Esophagus squamous epithelium (tissue), 5 donors: ENCODE data around the gene POU6F1. TPM values are rescaled to one million over a fixed set of nuclear protein-coding genes. Genes with fewer than 3 reads are reported as not detected.

Experiments used
- DNase-seq: peaks from one replicate; lab custom pipeline; 2025; lab: John Stamatoyannopoulos, UW
- H3K27ac ChIP-seq, 4 donors: fragments of 200-600 bp; sonication (generic); one replicate each; pipeline ENCODE4 v1.5.1; 2016 to 2019; ENCODE audit warnings: mild to moderate bottlenecking in 1 of 4
- H3K27me3 ChIP-seq, 4 donors: fragments of 200-600 bp; sonication (generic); 1 replicate in 3 of 4; 2 replicates in 1 of 4; pipeline versions ENCODE4 v1.5.1 to v1.6.0; 2017 to 2021; ENCODE audit warnings: antibody characterized with exemption in 1 of 4
- H3K36me3 ChIP-seq, 3 donors: fragments of 200-600 bp; sonication (generic); one replicate each; pipeline ENCODE4 v1.5.1; 2016 to 2019
- H3K4me1 ChIP-seq, 3 donors: fragments of 200-600 bp; sonication (generic); one replicate each; pipeline ENCODE4 v1.5.1; 2017 to 2019
- H3K4me3 ChIP-seq, 4 donors: fragments of 200-600 bp; sonication (generic); 1 replicate in 3 of 4; 2 replicates in 1 of 4; pipeline ENCODE4 v1.5.1; 2016 to 2019; ENCODE audit warnings: mild to moderate bottlenecking in 2 of 4, moderate library complexity in 1 of 4
- H3K9me3 ChIP-seq, 3 donors: fragments of 200-600 bp; sonication (generic); one replicate each; pipeline ENCODE4 v1.5.1; 2016 to 2019
- POLR2A ChIP-seq, 4 donors: fragments of 450-650 bp; IDR thresholded peaks; one replicate each; pipeline ENCODE4 v1.6.1; 2017; ENCODE audit warnings: antibody characterized with exemption in 4 of 4, mild to moderate bottlenecking in 4 of 4, moderate library complexity in 3 of 4
- WGBS, 2 donors: methylation state at CpG; one replicate each; pipeline ENCODE4 v1.1.5; 2018; 5-methylcytosine and 5-hydroxymethylcytosine counted together
- intact Hi-C: fragments of 100-400 bp; cut with DNase I; formaldehyde crosslinking; loops from one replicate; pipeline ENCODE4 v1.15.0; 2022
- small RNA-seq, 4 donors: library from RNA; depleted of rRNA; stranded (forward); fragments of <200 nt; gene quantifications; one replicate each; pipeline ENCODE3, GENCODE V24; 2016
- total RNA-seq, 4 donors: library from RNA; depleted of rRNA; stranded (reverse); fragments of >200 nt; gene quantifications; one replicate each; pipeline ENCODE4 v1.1.0, GENCODE V29; 2016
- TF ChIP-seq, protein P1 (sequence below), 6 experiments: fragments of 450-650 bp in 4 of 6; fragments of 200-600 bp in 2 of 6; sonication (generic) in 2 of 6; IDR thresholded peaks; one replicate each; pipeline ENCODE4 v1.5.1; 2016 to 2019; ENCODE audit warnings: antibody characterized with exemption in 6 of 6, mild to moderate bottlenecking in 4 of 6, moderate library complexity in 4 of 6
- donor health status: DM: yes; HTN: yes; CAD: no.

Gene POU6F1
- total RNA-seq, 4 donors from 2014 or later, result 0.42 to 5.9 (median 1.7) TPM

DNA sequence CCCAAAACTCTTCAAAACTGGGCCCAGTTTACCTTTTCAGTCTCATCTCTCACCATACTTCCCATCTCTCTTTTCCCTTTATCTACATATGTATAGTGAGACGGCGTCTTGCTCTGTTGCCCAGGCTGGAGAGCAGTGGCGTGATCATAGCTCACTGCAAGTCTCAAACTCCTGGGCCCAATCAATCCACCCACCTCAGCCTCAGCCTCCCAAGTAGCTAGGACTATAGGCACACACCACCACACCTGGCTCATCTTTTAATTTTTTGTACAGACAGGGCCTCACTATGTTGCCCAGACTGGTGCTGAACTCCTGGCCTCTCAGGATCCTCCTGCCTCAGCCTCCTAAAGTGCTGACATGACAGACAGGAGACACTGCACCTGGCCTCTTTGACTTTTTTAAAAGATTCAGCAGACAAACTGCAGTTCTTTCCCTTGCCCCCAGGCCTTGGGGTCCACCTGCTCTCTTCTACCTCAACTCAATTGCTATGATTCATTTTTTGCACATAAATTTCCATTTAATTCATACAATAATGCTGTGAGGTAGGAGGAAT is 78.5 kb downstream of the POU6F1 start:
- H3K4me3 ChIP-seq, result no peak overlapping the region
- H3K36me3 ChIP-seq, result peaks cover 0 to 31% (median 0%) of the 10 kb centered on the region in 3 donors
- TF ChIP-seq POLR2A (IDR thresholded peaks at IDR 0.05), result no peak
- TF ChIP-seq, protein P1, sequence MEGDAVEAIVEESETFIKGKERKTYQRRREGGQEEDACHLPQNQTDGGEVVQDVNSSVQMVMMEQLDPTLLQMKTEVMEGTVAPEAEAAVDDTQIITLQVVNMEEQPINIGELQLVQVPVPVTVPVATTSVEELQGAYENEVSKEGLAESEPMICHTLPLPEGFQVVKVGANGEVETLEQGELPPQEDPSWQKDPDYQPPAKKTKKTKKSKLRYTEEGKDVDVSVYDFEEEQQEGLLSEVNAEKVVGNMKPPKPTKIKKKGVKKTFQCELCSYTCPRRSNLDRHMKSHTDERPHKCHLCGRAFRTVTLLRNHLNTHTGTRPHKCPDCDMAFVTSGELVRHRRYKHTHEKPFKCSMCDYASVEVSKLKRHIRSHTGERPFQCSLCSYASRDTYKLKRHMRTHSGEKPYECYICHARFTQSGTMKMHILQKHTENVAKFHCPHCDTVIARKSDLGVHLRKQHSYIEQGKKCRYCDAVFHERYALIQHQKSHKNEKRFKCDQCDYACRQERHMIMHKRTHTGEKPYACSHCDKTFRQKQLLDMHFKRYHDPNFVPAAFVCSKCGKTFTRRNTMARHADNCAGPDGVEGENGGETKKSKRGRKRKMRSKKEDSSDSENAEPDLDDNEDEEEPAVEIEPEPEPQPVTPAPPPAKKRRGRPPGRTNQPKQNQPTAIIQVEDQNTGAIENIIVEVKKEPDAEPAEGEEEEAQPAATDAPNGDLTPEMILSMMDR (IDR thresholded peaks at IDR 0.05), result no peak
- DNase-seq, result no peak
- no peaks in the 10 kb centered on the region for H3K9me3 ChIP-seq
- H3K4me1 ChIP-seq, result no peaks in the 10 kb centered on the region
- 97 to 100% methylated on average over 3 of the region's 3 CpGs for WGBS, 2 donors
- H3K27me3 ChIP-seq, result no peaks in the 10 kb centered on the region
- intact Hi-C loops, result no loop called here
- no peak overlapping the region for H3K27ac ChIP-seq

Small RNAs within 50 kb of the gene (small RNA-seq; reads per million reads assigned to genes)
- gene RF00019, result 0 reads per million in 4 donors
- gene RNU6-199P, result 0 reads per million in 4 donors

Other genes with a start within 250 kb of the POU6F1 start
- 10 to 100 TPM; 23.6 to 78.9 (median 39.9) TPM for gene SLC11A2, start 191.7 kb downstream of the POU6F1 start, total RNA-seq
- 10 to 100 TPM; 19.1 to 55.3 (median 35.1) TPM for gene LETMD1, start 169.7 kb downstream of the POU6F1 start, total RNA-seq
- 10 to 100 TPM in 2 of 4 donors, 1 to 10 TPM in 2; 7.4 to 14.7 (median 10.4) TPM for gene CSRNP2, start 134.5 kb downstream of the POU6F1 start, total RNA-seq
- 10 to 100 TPM; 10.8 to 12.0 (median 11.7) TPM for gene TFCP2, start 44.9 kb downstream of the POU6F1 start, total RNA-seq
- 100 to 1,000 TPM; 156 to 261 (median 188) TPM for gene DAZAP2, start 20.8 kb upstream of the POU6F1 start, total RNA-seq
- 100 to 1,000 TPM in 3 of 4 donors, 10 to 100 TPM in 1; 97.8 to 169 (median 124) TPM for gene SMAGP, start 52.4 kb upstream of the POU6F1 start, total RNA-seq
- 1 to 10 TPM; 1.7 to 5.5 (median 3.3) TPM for gene BIN2, start 106.1 kb upstream of the POU6F1 start, total RNA-seq
- not detected for gene CELA1, start 128.6 kb upstream of the POU6F1 start, total RNA-seq
- gene GALNT6, start 173.3 kb upstream of the POU6F1 start, total RNA-seq, result 10 to 100 TPM in 2 of 4 donors, 1 to 10 TPM in 2; 1.7 to 26.7 (median 10.2) TPM
- under 1 TPM; 0.04 to 0.22 (median 0.15) TPM for gene SLC4A8, start 206.8 kb upstream of the POU6F1 start, total RNA-seq